ENCODE results near the gene PLEKHA1.

- TF ChIP-seq CTCF (conservative IDR thresholded peaks at IDR 0.05; ENCODE audit: low read depth, low read length) (no peak), FOS (IDR thresholded peaks at IDR 0.05; ENCODE audit: low read depth, low read length) (no peak), CEBPB (IDR thresholded peaks at IDR 0.05; ENCODE audit: low read depth, low read length) (no peak), MAZ (IDR thresholded peaks at IDR 0.05; ENCODE audit: borderline replicate concordance, low read depth, low read length) (no peak)
These were observed 48.1 kb upstream of the PLEKHA1 start for GRCh38 chr10:122326385-122326784.
